Gastroesophageal sphincter (tissue), 3 donors: ENCODE results near the gene IL7R.

Experiments used
- CTCF ChIP-seq, 4 experiments: fragments of 200-600 bp in 2 of 4; fragments of 450-650 bp in 2 of 4; sonication (generic) in 1 of 4; IDR thresholded peaks; one replicate each; pipeline ENCODE4 v1.5.1; 2017 to 2019; ENCODE audit warnings: antibody characterized with exemption in 4 of 4, mild to moderate bottlenecking in 2 of 4, moderate library complexity in 2 of 4
- POLR2A ChIP-seq, 2 donors: fragments of 450-650 bp; IDR thresholded peaks; one replicate each; pipeline ENCODE4 v1.6.1; 2017; ENCODE audit warnings: antibody characterized with exemption in 2 of 2, mild to moderate bottlenecking in 2 of 2, moderate library complexity in 1 of 2
- POLR2AphosphoS5 ChIP-seq: sonication (generic); formaldehyde crosslinking; IDR thresholded peaks from one replicate; pipeline ENCODE4 v1.6.1; 2017; ENCODE audit warnings: antibody characterized with exemption

GRCh38 chr5:35861718-35862117 is 5.0 kb downstream of the IL7R start:
- TF ChIP-seq CTCF (IDR thresholded peaks at IDR 0.05): no peak
- TF ChIP-seq POLR2A (IDR thresholded peaks at IDR 0.05): no peak
- TF ChIP-seq POLR2AphosphoS5: no peak
